ENCODE data around the gene DVL1.
A peak's percentile ranks its signal among the peaks of the same experiment; 100 is the strongest.

The DVL1 gene

GRCh38 chr1:1310109-1310385 lies 39.2 kb downstream of the DVL1 start:
- no peak for DNase-seq (ENCODE audit: low spot score)

GRCh38 chr1:1309251-1310108 lies 39.7 kb downstream of the DVL1 start:
- DNase-seq (ENCODE audit: low spot score): no peak

GRCh38 chr1:1308756-1309250 lies 40.4 kb downstream of the DVL1 start:
- DNase-seq (ENCODE audit: low spot score): no peak

GRCh38 chr1:1307923-1308755 lies 41.1 kb downstream of the DVL1 start, which contains the start of the genes ACAP3 and PUSL1:
Gene ACAP3, minus strand, starts transcription at chr1:1307930. Its CDS starts 115 bp downstream, at chr1:1307815.
Gene PUSL1, plus strand, starts transcription at chr1:1308597. Its CDS starts 47 bp downstream, at chr1:1308644.
- peak; percentile 99 for DNase-seq (ENCODE audit: low spot score)

GRCh38 chr1:1307261-1307922 lies 41.8 kb downstream of the DVL1 start:
- DNase-seq (ENCODE audit: low spot score): peak; percentile 46

GRCh38 chr1:1306661-1307260 lies 42.5 kb downstream of the DVL1 start:
- DNase-seq (ENCODE audit: low spot score): no peak

GRCh38 chr1:1306070-1306660 lies 43.1 kb downstream of the DVL1 start:
- no peak for DNase-seq (ENCODE audit: low spot score)

- peak; percentile 87 for DNase-seq (ENCODE audit: low spot score)
These were observed 43.7 kb downstream of the DVL1 start for GRCh38 chr1:1305300-1306069.

GRCh38 chr1:1304331-1305299 lies 44.6 kb downstream of the DVL1 start:
- DNase-seq (ENCODE audit: low spot score): peak; percentile 93

GRCh38 chr1:1303736-1304135 lies 45.5 kb downstream of the DVL1 start:
- DNase-seq (ENCODE audit: low spot score): no peak

- DNase-seq (ENCODE audit: low spot score): no peak
These were observed 46.2 kb downstream of the DVL1 start for GRCh38 chr1:1302951-1303509.

- DNase-seq (ENCODE audit: low spot score): no peak
These were observed 47.2 kb downstream of the DVL1 start for GRCh38 chr1:1302006-1302430.

GRCh38 chr1:1300352-1300739 lies 48.9 kb downstream of the DVL1 start:
- DNase-seq (ENCODE audit: low spot score): no peak

GRCh38 chr1:1299686-1300351 lies 49.4 kb downstream of the DVL1 start:
- no peak for DNase-seq (ENCODE audit: low spot score)

- no peak for DNase-seq (ENCODE audit: low spot score)
These were observed 50.1 kb downstream of the DVL1 start for GRCh38 chr1:1298861-1299685.

GRCh38 chr1:1297802-1298424 lies 51.3 kb downstream of the DVL1 start:
- DNase-seq (ENCODE audit: low spot score): no peak
